BJ (cell line): Measurements from ENCODE around the gene MCTP1. TPM values are rescaled to one million over a fixed set of nuclear protein-coding genes. Genes with fewer than 3 reads are reported as not detected.

Experiments used
- CTCF ChIA-PET: fragments of 350-600 bp; formaldehyde crosslinking; extraction: SDS; loops from one replicate; lab custom pipeline; 2021; ENCODE audit warnings: antibody characterized with exemption, inconsistent platforms; lab: Yijun Ruan, JAX
- POLR2A ChIA-PET: fragments of 300-600 bp; sonication (Branson Sonifier 250); formaldehyde crosslinking; extraction: SDS; loops from one replicate; lab custom pipeline; 2021; ENCODE audit warnings: antibody characterized with exemption; lab: Charles Lee
- DNase-seq: peaks from one replicate; pipeline ENCODE4 v3.0.0-alpha.2; 2011; ENCODE audit warnings: low read depth
- H3K27me3 ChIP-seq: 2 replicates; pipeline ENCODE4 v1.6.0; 2011; ENCODE audit warnings: low read length; ENCODE audit not compliant: control insufficient read depth, insufficient read depth
- H3K36me3 ChIP-seq: 2 replicates; pipeline ENCODE4 v1.5.1; 2011; ENCODE audit warnings: low read length; ENCODE audit not compliant: control insufficient read depth, insufficient read depth
- H3K4me3 ChIP-seq: 2 replicates; pipeline ENCODE4 v1.5.1; 2011; ENCODE audit warnings: low read depth, mild to moderate bottlenecking, control low read depth, low read length
- polyA plus RNA-seq: library from polyadenylated mRNA; depleted of rRNA; stranded (reverse); fragments of >200 nt; gene quantifications from 2 replicates; pipeline ENCODE4 v1.2.3, GENCODE V29; 2011
- TF ChIP-seq, protein P1 (sequence below): IDR thresholded peaks from 2 replicates; pipeline ENCODE4 v1.5.1; 2011; ENCODE audit warnings: low read depth, mild to moderate bottlenecking, control low read depth, inconsistent platforms, low read length, moderate library complexity; ENCODE audit not compliant: insufficient read depth

The MCTP1 gene
- polyA plus RNA-seq, 1 experiment, result 0.02 TPM

DNA sequence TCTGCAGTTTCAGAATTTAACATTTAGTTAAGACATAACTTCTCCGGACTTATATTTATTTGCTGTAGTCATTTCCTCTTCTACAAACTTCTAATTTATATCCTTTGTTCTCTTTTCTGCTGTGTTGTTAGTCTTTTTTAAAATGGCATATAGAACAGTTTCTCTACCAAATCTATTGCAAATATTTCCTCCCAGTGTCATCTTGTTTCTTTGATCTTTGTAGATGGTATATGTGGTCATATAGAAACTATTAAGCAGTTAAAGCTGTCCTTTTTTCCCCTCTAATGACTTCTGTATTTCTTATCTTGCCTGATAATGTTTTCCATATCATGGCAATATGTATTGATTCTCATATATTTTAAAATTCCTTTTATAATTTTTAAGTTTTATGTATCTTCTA is 264.5 kb downstream of the MCTP1 start:
- TF ChIP-seq, protein P1, sequence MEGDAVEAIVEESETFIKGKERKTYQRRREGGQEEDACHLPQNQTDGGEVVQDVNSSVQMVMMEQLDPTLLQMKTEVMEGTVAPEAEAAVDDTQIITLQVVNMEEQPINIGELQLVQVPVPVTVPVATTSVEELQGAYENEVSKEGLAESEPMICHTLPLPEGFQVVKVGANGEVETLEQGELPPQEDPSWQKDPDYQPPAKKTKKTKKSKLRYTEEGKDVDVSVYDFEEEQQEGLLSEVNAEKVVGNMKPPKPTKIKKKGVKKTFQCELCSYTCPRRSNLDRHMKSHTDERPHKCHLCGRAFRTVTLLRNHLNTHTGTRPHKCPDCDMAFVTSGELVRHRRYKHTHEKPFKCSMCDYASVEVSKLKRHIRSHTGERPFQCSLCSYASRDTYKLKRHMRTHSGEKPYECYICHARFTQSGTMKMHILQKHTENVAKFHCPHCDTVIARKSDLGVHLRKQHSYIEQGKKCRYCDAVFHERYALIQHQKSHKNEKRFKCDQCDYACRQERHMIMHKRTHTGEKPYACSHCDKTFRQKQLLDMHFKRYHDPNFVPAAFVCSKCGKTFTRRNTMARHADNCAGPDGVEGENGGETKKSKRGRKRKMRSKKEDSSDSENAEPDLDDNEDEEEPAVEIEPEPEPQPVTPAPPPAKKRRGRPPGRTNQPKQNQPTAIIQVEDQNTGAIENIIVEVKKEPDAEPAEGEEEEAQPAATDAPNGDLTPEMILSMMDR, result no peak
- no peaks in the 10 kb centered on the region for H3K36me3 ChIP-seq
- H3K27me3 ChIP-seq, result no peaks in the 10 kb centered on the region
- H3K4me3 ChIP-seq, result no peak overlapping the region
- ChIA-PET CTCF (interaction anchor here (1.4 kb wide), 1 partner anchor 9 kb away, joined by 3 read pairs; no protein-coding TSS in a partner anchor), POLR2A (no interaction called here)
- DNase-seq, result no peak

DNA sequence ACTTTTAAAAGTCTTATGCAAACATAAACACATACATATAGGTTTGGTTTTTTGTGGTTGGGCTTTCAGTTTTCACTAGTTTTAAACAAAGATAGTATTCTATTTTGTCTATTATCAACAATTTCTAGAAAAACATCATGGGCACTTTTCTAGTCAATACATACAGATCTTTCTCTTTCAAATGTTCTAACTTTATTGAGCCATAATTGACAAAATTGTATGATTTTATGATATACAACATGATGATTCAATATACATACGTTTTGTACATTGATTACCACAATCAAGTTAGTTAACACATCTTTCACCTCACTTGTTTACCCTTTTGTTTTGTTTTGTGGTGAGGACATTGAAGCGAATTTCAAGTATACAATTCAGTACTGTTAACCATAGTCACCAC is 265.9 kb downstream of the MCTP1 start:
- TF ChIP-seq, protein P1, result no peak
- POLR2A ChIA-PET, result no interaction called here
- DNase-seq, result no peak
- no peaks in the 10 kb centered on the region for H3K36me3 ChIP-seq
- no peaks in the 10 kb centered on the region for H3K27me3 ChIP-seq
- H3K4me3 ChIP-seq, result no peak overlapping the region
- CTCF ChIA-PET, result no interaction called here

DNA sequence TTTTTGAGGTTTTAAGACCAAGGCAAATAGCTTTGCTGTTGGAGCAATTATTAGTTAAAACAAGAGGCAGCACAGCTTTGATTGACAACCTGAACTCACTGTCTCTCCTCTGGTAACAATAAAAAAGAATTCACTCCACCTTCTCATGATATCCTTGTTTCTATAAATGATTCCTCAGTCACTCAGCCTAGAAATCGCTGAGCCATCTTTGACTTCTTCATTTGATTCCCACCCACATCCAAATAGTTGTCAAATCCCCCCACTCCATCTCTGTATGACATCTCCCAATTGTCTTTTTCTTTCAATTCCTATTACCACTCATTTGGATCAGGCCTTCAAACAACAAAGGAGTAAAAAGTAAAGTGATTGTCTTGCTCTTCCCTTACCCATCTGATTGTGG is 266.4 kb downstream of the MCTP1 start:
- POLR2A ChIA-PET, result no interaction called here
- no peaks in the 10 kb centered on the region for H3K27me3 ChIP-seq

DNA sequence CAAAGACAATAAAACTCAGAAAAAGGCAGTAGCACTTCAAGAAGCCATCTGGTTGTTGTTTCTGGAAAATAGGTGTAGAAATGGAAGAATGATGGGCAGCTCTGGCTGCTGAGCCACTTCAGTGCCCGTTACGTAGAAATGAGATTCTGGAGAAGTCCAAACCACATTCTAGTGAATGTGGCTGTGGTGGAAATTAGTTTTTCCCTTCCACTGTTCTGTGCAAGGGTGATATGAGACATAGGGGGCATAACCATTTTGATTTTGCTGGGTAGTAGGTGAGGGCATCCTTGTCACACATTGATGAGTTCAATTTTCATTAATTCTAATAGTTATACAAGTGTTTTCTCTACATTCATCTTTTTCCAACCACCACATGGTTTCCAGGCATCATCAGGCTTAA is 275.1 kb downstream of the MCTP1 start:
- TF ChIP-seq, protein P1, result no peak
- POLR2A ChIA-PET, result no interaction called here

More for the DNA sequence above, 266.4 kb downstream of the MCTP1 start:
- TF ChIP-seq, protein P1, result no peak
- CTCF ChIA-PET, result no interaction called here
- Histone ChIP-seq H3K4me3 (no peak overlapping the region), H3K36me3 (no peaks in the 10 kb centered on the region)
- no peak for DNase-seq

DNA sequence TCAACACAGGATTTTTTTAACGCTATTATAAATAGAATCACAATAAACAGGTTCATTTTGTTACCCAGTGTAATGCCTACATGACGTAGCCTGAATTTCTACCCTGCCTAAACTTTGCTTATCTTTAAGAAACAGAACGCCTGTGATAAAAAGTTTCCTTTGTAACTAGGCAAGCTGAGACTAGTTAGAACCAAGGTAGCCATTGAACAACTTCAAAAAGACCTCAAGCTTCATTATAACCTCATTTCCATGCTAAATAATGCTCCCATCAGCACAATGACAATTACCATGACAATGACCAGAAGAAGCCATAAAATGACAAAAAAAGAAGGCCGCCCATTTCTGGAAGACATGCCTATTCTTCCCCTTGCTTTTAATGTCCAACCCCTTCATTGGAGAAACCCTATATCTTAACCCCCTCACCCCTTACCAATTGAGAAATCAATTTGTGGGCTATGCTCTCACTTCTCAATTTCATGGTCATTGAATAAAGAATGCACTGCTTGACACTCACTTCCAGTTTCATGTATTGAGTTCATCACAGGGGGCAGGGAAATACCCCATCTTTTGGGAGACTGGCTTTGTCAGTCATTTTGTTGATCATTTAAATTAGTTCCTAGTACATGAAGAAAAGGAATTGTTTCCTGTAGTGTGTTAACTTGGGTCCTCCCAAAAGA is 276.8 kb downstream of the MCTP1 start:
- ChIA-PET POLR2A (no interaction called here), CTCF (no interaction called here)
- H3K36me3 ChIP-seq, result no peaks in the 10 kb centered on the region
- TF ChIP-seq, protein P1, result no peak
- no peak for DNase-seq
- no peak overlapping the region for H3K4me3 ChIP-seq
- H3K27me3 ChIP-seq, result no peaks in the 10 kb centered on the region

More for the DNA sequence above, 275.1 kb downstream of the MCTP1 start:
- H3K36me3 ChIP-seq, result no peaks in the 10 kb centered on the region
- no peak overlapping the region for H3K4me3 ChIP-seq
- H3K27me3 ChIP-seq, result no peaks in the 10 kb centered on the region
- DNase-seq, result no peak
- CTCF ChIA-PET, result no interaction called here
